HPDE6-E6E7 (cell line): Measurements from ENCODE around the gene CYTH3.
"Not testable (repeated sequence)": the region's sequence is repeated elsewhere in the genome, so short reads cannot be mapped to it uniquely, and the experiment has no call there.

Source experiments
- DNase-seq: peaks from one replicate; pipeline ENCODE4 v3.0.0; 2011; ENCODE audit warnings: missing footprints; ENCODE audit errors: extremely low spot score

Gene CYTH3

GRCh38 chr7:6232534-6232933 is 39.9 kb downstream of the CYTH3 start:
- DNase-seq, result no peak

- DNase-seq, result no peak
Measured at GRCh38 chr7:6232116-6232515, 40.3 kb downstream of the CYTH3 start.

- no peak for DNase-seq
Measured at GRCh38 chr7:6231184-6231583, 41.2 kb downstream of the CYTH3 start.

GRCh38 chr7:6229284-6229683 is 43.1 kb downstream of the CYTH3 start:
- DNase-seq, result not testable (repeated sequence)

- DNase-seq, result no peak
Measured at GRCh38 chr7:6228361-6229229, 43.8 kb downstream of the CYTH3 start.

GRCh38 chr7:6227294-6227846 is 45.1 kb downstream of the CYTH3 start:
- no peak for DNase-seq

GRCh38 chr7:6226194-6226799 is 46.1 kb downstream of the CYTH3 start:
- no peak for DNase-seq

GRCh38 chr7:6223411-6223810 is 49.0 kb downstream of the CYTH3 start:
- DNase-seq, result not testable (repeated sequence)

- not testable (repeated sequence) for DNase-seq
Measured at GRCh38 chr7:6223010-6223409, 49.4 kb downstream of the CYTH3 start.

GRCh38 chr7:6221340-6222319 is 50.8 kb downstream of the CYTH3 start:
- no peak for DNase-seq

- no peak for DNase-seq
Measured at GRCh38 chr7:6218329-6218728, 54.1 kb downstream of the CYTH3 start.

GRCh38 chr7:6212008-6212407 is 60.4 kb downstream of the CYTH3 start:
- no peak for DNase-seq

- DNase-seq, result no peak
Measured at GRCh38 chr7:6210621-6211372, 61.6 kb downstream of the CYTH3 start.

- no peak for DNase-seq
Measured at GRCh38 chr7:6209340-6209739, 63.1 kb downstream of the CYTH3 start.

GRCh38 chr7:6208573-6209328 is 63.7 kb downstream of the CYTH3 start:
- DNase-seq, result no peak

GRCh38 chr7:6205971-6206660 is 66.3 kb downstream of the CYTH3 start:
- DNase-seq, result no peak

GRCh38 chr7:6203381-6203780 is 69.0 kb downstream of the CYTH3 start:
- no peak for DNase-seq

GRCh38 chr7:6202117-6202516 is 70.3 kb downstream of the CYTH3 start:
- DNase-seq, result no peak

- no peak for DNase-seq
Measured at GRCh38 chr7:6200971-6201370, 71.5 kb downstream of the CYTH3 start.
